NCI-H524 (cell line): Measurements from ENCODE around the gene LARGE1.

ENCODE experiments used
- DNase-seq, 2 experiments: peaks; one replicate each; lab custom pipeline; 2025; lab: John Stamatoyannopoulos, UW

The LARGE1 gene

GRCh38 chr22:33232071-33232470, 688.2 kb downstream of the LARGE1 start:
- no peak for DNase-seq

GRCh38 chr22:33227791-33228190, 692.5 kb downstream of the LARGE1 start:
- DNase-seq = no peak

DNA sequence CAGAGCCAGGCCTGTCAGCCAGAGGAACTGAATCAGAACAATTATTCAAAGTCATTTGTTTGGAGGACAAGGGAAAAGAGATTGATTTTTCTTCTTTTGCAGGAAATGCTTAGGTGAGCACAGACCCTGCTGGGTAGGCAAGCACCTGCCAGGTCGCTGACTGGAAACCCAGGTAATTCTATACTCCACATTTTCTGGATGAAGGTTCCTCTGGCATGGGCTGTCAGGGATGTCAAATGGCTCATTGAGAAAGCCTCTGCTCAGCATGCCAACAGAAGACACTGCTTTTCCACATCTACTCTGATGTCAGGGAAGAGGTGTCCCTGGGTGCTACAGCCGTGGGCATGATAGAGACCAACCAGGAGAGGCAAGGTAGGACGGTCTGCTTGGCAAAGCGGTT, 695.4 kb downstream of the LARGE1 start:
- no peak for DNase-seq
